ENCODE measurements around the gene CAVIN2.

GRCh38 chr2:191813943-191814342 is 32.9 kb downstream of the CAVIN2 start:
- no peak for TF ChIP-seq ELF1 (IDR thresholded peaks at IDR 0.05)
- no peak for TF ChIP-seq EZH2phosphoT487 (IDR thresholded peaks at IDR 0.05; ENCODE audit: borderline replicate concordance, low read depth)

All from SK-N-SH (cell line).